ENCODE data around the gene ARL8B. TPM values are rescaled to one million over a fixed set of nuclear protein-coding genes. Genes with fewer than 3 reads are reported as not detected.
"Not testable (repeated sequence)": the region's sequence is repeated elsewhere in the genome, so short reads cannot be mapped to it uniquely, and the experiment has no call there.

Gene ARL8B
- total RNA-seq, 1 experiment from 2014 or later, result 51.7 TPM

- H3K9me3 ChIP-seq (replicated peaks), result no peaks in the 10 kb centered on the region
- no peak overlapping the region for H3K27ac ChIP-seq
- H3K27me3 ChIP-seq (replicated peaks), result no peaks in the 10 kb centered on the region
- no peak overlapping the region for H3K4me3 ChIP-seq
- DNase-seq (ENCODE audit: low read depth in 1 of 2, low spot score in 2 of 2), result no peak
- H3K36me3 ChIP-seq, result 0 out of 2 replicates have a peak, but pooled peaks cover 5% of the 10 kb centered on the region
- H3K4me1 ChIP-seq (replicated peaks), result peaks cover 12% of the 10 kb centered on the region; the same call in 1 of the 2 replicates
These were observed 19.7 kb downstream of the ARL8B start for GRCh38 chr3:5141760-5142159.

GRCh38 chr3:5143464-5143863 lies 21.4 kb downstream of the ARL8B start:
- H3K27me3 ChIP-seq (replicated peaks), result no peaks in the 10 kb centered on the region
- H3K36me3 ChIP-seq, result 0 out of 2 replicates have a peak, but pooled peaks cover 5% of the 10 kb centered on the region
- no peak overlapping the region for H3K4me3 ChIP-seq
- peaks cover 6% of the 10 kb centered on the region; the same call in 1 of the 2 replicates for H3K4me1 ChIP-seq (replicated peaks)
- H3K9me3 ChIP-seq (replicated peaks), result no peaks in the 10 kb centered on the region
- no peak overlapping the region for H3K27ac ChIP-seq
- no peak for DNase-seq (ENCODE audit: low read depth in 1 of 2, low spot score in 2 of 2)

- DNase-seq (ENCODE audit: low read depth in 1 of 2, low spot score in 2 of 2), result no peak
- Histone ChIP-seq H3K4me1 (replicated peaks) (0 out of 2 replicates have a peak, but pooled peaks cover 1% of the 10 kb centered on the region), H3K27me3 (replicated peaks) (no peaks in the 10 kb centered on the region), H3K4me3 (no peak overlapping the region), H3K36me3 (0 out of 2 replicates have a peak, but pooled peaks cover 5% of the 10 kb centered on the region), H3K27ac (no peak overlapping the region), H3K9me3 (replicated peaks) (no peaks in the 10 kb centered on the region)
These were observed 22.4 kb downstream of the ARL8B start for GRCh38 chr3:5144316-5144994.

- no peak for DNase-seq (ENCODE audit: low read depth in 1 of 2, low spot score in 2 of 2)
- 0 out of 2 replicates have a peak, but pooled peaks cover 5% of the 10 kb centered on the region for H3K36me3 ChIP-seq
- H3K9me3 ChIP-seq (replicated peaks), result no peaks in the 10 kb centered on the region
- H3K27me3 ChIP-seq (replicated peaks), result no peaks in the 10 kb centered on the region
- H3K27ac ChIP-seq, result no peak overlapping the region
- H3K4me3 ChIP-seq, result no peak overlapping the region
- H3K4me1 ChIP-seq (replicated peaks), result no peaks in the 10 kb centered on the region
These were observed 23.0 kb downstream of the ARL8B start for GRCh38 chr3:5145120-5145519.

GRCh38 chr3:5147152-5147551 lies 25.1 kb downstream of the ARL8B start:
- H3K9me3 ChIP-seq (replicated peaks); H3K4me3 ChIP-seq; DNase-seq (ENCODE audit: low read depth in 1 of 2, low spot score in 2 of 2); H3K27ac ChIP-seq; H3K4me1 ChIP-seq (replicated peaks); H3K36me3 ChIP-seq; H3K27me3 ChIP-seq (replicated peaks): not testable (repeated sequence)

GRCh38 chr3:5149306-5149880 lies 27.3 kb downstream of the ARL8B start:
- Histone ChIP-seq H3K27ac (no peak overlapping the region), H3K27me3 (replicated peaks) (no peaks in the 10 kb centered on the region), H3K36me3 (no peaks in the 10 kb centered on the region), H3K9me3 (replicated peaks) (no peaks in the 10 kb centered on the region), H3K4me3 (no peak overlapping the region), H3K4me1 (replicated peaks) (no peaks in the 10 kb centered on the region)
- DNase-seq (ENCODE audit: low read depth in 1 of 2, low spot score in 2 of 2), result no peak

- Histone ChIP-seq H3K9me3 (replicated peaks) (no peaks in the 10 kb centered on the region), H3K27ac (no peak overlapping the region), H3K4me3 (no peak overlapping the region), H3K27me3 (replicated peaks) (no peaks in the 10 kb centered on the region), H3K36me3 (no peaks in the 10 kb centered on the region), H3K4me1 (replicated peaks) (no peaks in the 10 kb centered on the region)
- no peak for DNase-seq (ENCODE audit: low read depth in 1 of 2, low spot score in 2 of 2)
These were observed 29.5 kb downstream of the ARL8B start for GRCh38 chr3:5151586-5151985.

- Histone ChIP-seq H3K4me3 (no peak overlapping the region), H3K27me3 (replicated peaks) (no peaks in the 10 kb centered on the region), H3K36me3 (no peaks in the 10 kb centered on the region), H3K4me1 (replicated peaks) (no peaks in the 10 kb centered on the region), H3K9me3 (replicated peaks) (no peaks in the 10 kb centered on the region), H3K27ac (no peak overlapping the region)
- DNase-seq (ENCODE audit: low read depth in 1 of 2, low spot score in 2 of 2), result no peak
These were observed 31.0 kb downstream of the ARL8B start for GRCh38 chr3:5153074-5153473.

GRCh38 chr3:5155241-5155640 lies 33.1 kb downstream of the ARL8B start:
- Histone ChIP-seq H3K36me3 (no peaks in the 10 kb centered on the region), H3K4me1 (replicated peaks) (no peaks in the 10 kb centered on the region)
- DNase-seq (ENCODE audit: low read depth in 1 of 2, low spot score in 2 of 2), result no peak

GRCh38 chr3:5160321-5160720 lies 38.2 kb downstream of the ARL8B start:
- H3K27ac ChIP-seq, result no peak overlapping the region
- H3K36me3 ChIP-seq, result no peaks in the 10 kb centered on the region
- no peaks in the 10 kb centered on the region for H3K27me3 ChIP-seq (replicated peaks)
- H3K9me3 ChIP-seq (replicated peaks), result no peaks in the 10 kb centered on the region
- no peak overlapping the region for H3K4me3 ChIP-seq
- no peak for DNase-seq (ENCODE audit: low read depth in 1 of 2, low spot score in 2 of 2)
- H3K4me1 ChIP-seq (replicated peaks), result peaks cover 20% of the 10 kb centered on the region

More at GRCh38 chr3:5155241-5155640, 33.1 kb downstream of the ARL8B start:
- no peaks in the 10 kb centered on the region for H3K27me3 ChIP-seq (replicated peaks)
- no peaks in the 10 kb centered on the region for H3K9me3 ChIP-seq (replicated peaks)
- no peak overlapping the region for H3K27ac ChIP-seq
- H3K4me3 ChIP-seq, result no peak overlapping the region

- Histone ChIP-seq H3K36me3 (no peaks in the 10 kb centered on the region), H3K27ac (peak overlapping the region; percentile 58), H3K4me3 (no peak overlapping the region), H3K4me1 (replicated peaks) (peaks cover 20% of the 10 kb centered on the region), H3K27me3 (replicated peaks) (no peaks in the 10 kb centered on the region), H3K9me3 (replicated peaks) (no peaks in the 10 kb centered on the region)
- peak; percentile 44 to 52 for DNase-seq (ENCODE audit: low read depth in 1 of 2, low spot score in 2 of 2)
These were observed 39.1 kb downstream of the ARL8B start for GRCh38 chr3:5160940-5161858.

GRCh38 chr3:5162102-5162501 lies 40.0 kb downstream of the ARL8B start:
- no peaks in the 10 kb centered on the region for H3K36me3 ChIP-seq
- H3K27ac ChIP-seq, result peak overlapping the region; percentile 58
- peaks cover 20% of the 10 kb centered on the region for H3K4me1 ChIP-seq (replicated peaks)
- peak; percentile 42 to 50 for DNase-seq (ENCODE audit: low read depth in 1 of 2, low spot score in 2 of 2)
- no peak overlapping the region for H3K4me3 ChIP-seq
- H3K27me3 ChIP-seq (replicated peaks), result no peaks in the 10 kb centered on the region
- no peaks in the 10 kb centered on the region for H3K9me3 ChIP-seq (replicated peaks)

- Histone ChIP-seq H3K27me3 (replicated peaks) (no peaks in the 10 kb centered on the region), H3K4me3 (no peak overlapping the region), H3K9me3 (replicated peaks) (no peaks in the 10 kb centered on the region), H3K36me3 (no peaks in the 10 kb centered on the region), H3K27ac (no peak overlapping the region), H3K4me1 (replicated peaks) (peaks cover 19% of the 10 kb centered on the region)
- no peak for DNase-seq (ENCODE audit: low read depth in 1 of 2, low spot score in 2 of 2)
These were observed 43.6 kb downstream of the ARL8B start for GRCh38 chr3:5165698-5166097.

GRCh38 chr3:5166846-5167245 lies 44.8 kb downstream of the ARL8B start:
- Histone ChIP-seq H3K27ac (no peak overlapping the region), H3K36me3 (peaks cover 6% of the 10 kb centered on the region), H3K9me3 (replicated peaks) (no peaks in the 10 kb centered on the region), H3K27me3 (replicated peaks) (no peaks in the 10 kb centered on the region), H3K4me1 (replicated peaks) (peaks cover 8% of the 10 kb centered on the region), H3K4me3 (no peak overlapping the region)
- no peak for DNase-seq (ENCODE audit: low read depth in 1 of 2, low spot score in 2 of 2)
